Renal cortical epithelial cell (primary cell): ENCODE measurements around the gene C9orf72. TPM values are rescaled to one million over a fixed set of nuclear protein-coding genes. Genes with fewer than 3 reads are reported as not detected.
A peak's percentile ranks its signal among the peaks of the same experiment; 100 is the strongest.

Source experiments
- DNase-seq: peaks from one replicate; pipeline ENCODE4 v3.0.0-alpha.2; 2011; ENCODE audit warnings: low read depth
- total RNA-seq: library from RNA; depleted of rRNA; stranded (reverse); fragments of >200 nt; gene quantifications from 2 replicates; pipeline ENCODE4 v1.2.3, GENCODE V29; 2014

C9orf72 gene
- total RNA-seq, 1 donor from 2014 or later = 7.4 TPM

DNA sequence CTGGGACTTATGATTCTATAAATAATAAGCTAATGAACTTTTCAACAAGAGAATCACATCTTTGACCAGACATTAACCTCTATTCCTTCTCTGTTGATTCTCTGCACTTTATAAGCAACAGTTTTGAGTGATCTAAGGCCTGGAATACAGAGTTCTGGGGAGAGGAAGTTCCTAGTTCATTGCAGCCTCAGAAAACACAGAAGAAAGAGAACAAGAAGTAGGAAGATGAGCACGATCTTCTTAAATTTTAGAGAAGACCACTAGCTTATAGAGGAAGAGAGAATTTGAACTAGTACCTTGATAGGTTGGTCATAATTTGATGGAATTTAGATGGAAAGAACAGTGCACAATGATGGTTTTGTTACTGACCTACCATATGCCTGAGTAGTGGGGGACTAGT, 8.5 kb upstream of the C9orf72 start:
- no peak for DNase-seq

DNA sequence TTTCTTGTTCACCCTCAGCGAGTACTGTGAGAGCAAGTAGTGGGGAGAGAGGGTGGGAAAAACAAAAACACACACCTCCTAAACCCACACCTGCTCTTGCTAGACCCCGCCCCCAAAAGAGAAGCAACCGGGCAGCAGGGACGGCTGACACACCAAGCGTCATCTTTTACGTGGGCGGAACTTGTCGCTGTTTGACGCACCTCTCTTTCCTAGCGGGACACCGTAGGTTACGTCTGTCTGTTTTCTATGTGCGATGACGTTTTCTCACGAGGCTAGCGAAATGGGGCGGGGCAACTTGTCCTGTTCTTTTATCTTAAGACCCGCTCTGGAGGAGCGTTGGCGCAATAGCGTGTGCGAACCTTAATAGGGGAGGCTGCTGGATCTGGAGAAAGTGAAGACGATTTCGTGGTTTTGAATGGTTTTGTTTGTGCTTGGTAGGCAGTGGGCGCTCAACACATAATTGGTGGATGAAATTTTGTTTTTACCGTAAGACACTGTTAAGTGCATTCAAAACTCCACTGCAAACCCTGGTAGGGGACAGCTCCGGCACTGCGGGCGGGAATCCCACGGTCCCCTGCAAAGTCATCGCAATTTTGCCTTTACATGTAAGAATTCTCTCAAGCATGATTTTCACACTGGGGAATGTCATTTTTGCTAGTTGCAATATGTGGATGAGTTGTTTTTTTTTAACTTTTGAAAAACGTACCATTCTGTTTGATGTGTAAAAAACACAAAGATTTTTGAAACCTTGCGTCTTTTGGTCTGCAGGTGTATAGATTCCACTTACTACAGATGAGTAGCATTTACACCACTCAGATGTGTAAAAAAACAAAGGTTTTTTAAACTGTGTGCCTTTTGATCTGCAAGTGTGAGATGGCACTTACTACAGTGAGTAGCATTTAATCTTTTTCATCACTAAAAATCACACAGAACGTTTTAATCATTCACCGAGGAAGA, 631 bp upstream of the C9orf72 start:
- peak; percentile 100 for DNase-seq

DNA sequence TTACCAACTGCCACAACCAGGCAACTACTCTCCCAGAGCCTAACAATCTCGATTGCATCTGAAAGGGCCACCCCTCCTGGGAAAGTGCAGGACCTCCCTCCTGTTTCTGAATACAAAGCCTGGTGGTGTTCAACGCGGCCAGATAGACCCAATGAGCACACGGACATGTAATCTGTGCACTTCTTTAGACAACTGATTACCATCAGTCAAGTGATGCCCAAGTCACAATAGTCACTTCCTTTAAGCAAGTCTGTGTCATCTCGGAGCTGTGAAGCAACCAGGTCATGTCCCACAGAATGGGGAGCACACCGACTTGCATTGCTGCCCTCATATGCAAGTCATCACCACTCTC, 739 bp downstream of the C9orf72 start:
- DNase-seq = peak; percentile 61

DNA sequence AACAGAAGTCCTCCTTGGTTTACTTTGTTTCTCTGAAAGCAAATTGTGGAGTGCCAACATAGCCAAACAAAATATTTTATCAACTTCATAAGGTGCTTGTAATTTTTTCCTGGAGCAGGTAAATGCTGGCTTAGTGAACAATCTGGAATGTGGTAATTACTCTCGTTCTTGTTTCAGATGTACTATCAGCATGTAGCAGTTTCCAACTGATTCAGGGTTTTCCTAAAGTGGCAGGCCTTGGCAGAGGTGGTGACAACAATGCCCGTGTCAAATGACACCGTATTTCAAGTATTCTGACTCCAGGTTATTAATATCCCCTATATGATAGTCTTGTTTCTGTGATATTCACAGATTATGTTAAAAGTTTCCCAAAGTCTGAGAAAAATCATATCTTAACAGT, 1.2 kb downstream of the C9orf72 start:
- peak; percentile 24 for DNase-seq

DNA sequence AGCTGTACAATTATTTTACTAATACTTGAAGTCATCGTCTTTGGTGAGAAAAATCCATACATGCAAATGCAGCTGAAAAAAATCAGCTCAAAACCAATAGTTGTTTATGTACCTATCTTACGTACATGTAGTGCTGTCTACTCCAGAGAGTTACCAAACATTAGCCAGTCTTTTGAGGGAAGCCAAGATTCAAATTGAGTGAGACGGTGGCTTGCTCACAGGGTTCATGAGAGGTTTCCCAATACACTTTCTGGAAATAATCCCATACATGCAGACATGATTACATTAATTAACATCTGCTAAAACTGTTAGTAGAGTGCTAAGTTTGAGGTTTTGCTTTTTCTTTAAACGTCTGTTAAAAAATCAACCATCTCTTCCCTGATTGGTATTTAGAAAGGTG, 2.3 kb downstream of the C9orf72 start:
- no peak for DNase-seq

DNA sequence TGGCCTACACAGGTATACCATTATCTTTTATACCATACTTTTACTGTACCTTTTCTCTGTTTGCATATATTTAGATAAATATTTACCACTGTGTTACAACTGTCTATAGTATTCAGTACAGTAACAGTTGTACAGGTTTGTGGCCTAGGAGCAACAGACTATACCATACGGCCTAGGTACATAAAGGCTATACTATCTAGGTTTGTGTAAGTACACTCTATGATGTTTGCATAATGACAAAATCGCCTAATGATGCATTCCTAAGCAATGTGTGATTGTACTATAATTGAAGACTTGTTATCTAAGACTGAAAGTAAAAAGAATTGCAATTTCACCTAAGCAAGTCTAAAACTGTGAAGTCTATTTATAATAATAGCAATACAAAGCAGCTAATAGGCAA, 3.9 kb downstream of the C9orf72 start:
- DNase-seq = peak; percentile 14

DNA sequence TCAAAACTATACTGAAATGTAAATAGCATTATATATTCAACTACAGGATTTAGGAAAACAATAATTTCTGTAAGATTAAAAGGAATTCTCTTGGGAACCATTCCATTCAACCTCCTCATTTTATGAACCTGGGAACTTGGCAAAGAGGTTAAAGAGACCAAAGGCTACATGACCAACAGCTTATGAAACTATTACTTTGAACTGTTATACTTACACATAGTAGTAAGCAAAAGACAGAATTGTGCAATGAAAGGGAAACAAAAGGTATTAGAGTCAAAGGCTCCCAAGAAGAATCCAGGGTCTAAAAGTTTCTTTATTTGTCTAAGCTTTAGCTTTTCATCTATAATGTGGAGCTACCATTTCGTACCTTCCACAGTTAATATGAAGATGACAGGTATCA, 7.2 kb downstream of the C9orf72 start:
- peak; percentile 13 for DNase-seq

DNA sequence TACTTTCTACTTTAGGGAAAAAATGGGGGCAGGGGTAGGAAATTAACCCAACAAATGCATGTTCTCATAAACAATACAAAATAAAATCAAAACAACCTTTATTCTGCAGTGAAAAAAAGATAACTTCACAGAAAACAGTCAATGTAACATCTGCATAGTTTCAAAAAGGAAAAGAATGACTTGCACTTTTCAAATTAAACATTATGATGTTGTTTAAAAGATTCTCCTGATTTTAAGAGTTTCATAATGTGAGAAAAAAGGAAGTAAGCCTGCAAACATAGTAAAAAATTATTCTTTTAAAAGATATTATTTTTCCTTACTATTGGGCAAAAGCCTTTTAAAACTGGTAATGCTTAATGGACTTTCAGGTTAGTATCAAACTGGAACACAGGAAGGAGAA, 7.6 kb downstream of the C9orf72 start:
- no peak for DNase-seq

DNA sequence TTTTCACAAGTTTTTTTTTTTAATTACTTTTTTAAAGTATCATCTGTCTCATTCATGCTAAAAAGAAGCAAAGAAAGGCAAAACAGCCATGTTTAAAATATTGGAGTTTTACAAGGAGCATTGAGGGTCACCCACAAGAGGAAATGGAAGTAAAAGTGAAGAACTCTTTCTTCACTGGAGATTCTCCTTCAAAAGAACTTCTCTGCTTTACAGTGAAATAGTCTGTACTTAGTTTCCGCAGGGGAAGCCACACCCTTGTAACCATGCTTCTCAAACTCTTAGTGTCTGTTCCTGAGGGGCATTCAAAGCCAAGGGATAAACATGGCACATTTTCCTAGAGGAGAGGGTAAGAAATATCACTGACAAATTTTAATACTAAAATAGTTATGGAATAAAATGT, 8.6 kb downstream of the C9orf72 start:
- no peak for DNase-seq

DNA sequence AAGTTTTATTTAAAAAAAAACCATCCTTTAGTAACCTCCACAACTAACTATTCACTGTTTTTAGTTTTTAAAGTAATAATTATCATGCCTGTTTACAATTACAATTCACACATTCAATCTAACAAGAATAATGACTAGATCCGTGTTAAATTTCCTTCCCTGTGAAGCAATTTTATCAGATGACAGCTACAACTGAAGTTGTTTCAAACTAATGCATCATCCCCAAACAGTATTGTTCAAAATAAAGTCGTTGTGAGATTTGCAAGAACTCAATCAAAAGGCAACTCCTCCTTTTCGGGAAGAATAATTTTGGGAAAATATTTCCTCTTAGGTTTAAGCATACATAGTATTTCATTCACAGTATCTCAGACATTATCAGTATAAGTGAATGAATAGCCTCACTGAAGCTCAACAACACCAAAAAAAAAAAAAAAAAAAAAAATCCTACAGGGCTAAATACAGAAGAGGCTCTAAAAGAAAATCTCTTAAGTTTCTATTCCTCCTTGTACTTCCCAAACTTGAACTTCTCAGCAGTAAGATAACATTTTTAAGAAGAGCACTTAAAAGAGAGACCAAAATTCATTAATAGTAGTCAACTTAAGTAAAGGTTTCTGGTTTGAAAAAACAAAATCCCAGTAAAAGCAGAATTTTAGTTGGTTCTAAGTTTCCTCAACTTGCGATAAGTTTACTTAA, 9.4 kb downstream of the C9orf72 start:
- DNase-seq = no peak

DNA sequence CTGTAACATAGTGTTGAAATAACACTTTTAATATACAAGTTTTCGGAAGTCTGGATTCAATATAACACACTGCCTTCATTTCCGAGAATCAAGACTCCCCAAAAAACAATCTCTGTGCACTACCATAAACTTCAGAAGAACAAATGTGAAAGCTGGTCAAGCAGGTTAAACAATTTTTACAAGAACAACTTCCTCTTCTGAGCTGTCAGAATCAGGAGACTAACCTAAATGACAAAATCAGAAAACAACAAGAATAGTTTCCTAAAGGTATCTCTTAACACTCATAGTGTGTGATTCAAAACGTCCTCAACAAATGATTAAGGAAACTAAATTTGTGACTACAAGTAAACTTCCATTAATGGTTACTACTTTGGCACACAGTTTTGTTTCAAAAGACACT, 11.6 kb downstream of the C9orf72 start:
- no peak for DNase-seq

DNA sequence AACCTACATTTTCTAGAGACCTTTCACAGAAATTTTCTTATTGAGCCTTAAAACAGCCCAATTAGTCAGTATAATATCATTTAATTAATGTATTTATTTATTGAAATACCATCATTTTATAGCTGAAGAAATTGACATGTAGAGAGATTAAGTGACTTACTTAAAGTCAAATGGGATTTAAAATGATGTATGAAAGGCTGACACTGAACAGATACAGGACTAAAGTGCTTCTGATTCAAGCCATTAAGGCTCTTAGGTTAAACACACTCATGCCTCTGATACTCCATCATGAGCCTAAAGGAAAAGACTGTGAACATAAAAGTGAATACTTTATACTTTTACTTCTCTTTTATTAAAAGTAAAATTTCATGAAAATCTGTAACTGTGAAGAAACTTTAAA, 12.8 kb downstream of the C9orf72 start:
- no peak for DNase-seq

DNA sequence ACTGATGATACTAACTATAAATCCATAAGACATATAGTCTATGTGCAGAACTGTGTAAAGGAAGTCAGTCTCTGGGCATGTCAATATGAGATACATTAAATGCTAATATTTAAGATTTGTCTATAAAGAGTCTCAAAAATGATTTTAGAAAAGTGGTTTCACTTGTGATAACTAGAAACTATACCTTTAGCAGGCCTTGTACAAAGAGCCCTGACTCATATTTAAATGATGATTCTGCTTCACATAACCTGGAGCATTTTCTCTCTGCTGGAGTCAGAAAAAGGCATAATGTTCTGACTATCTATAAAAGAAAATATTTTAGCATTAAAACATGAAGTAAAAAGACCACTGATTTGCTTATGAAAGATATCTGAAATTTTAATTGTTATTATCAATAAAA, 15.0 kb downstream of the C9orf72 start:
- no peak for DNase-seq

DNA sequence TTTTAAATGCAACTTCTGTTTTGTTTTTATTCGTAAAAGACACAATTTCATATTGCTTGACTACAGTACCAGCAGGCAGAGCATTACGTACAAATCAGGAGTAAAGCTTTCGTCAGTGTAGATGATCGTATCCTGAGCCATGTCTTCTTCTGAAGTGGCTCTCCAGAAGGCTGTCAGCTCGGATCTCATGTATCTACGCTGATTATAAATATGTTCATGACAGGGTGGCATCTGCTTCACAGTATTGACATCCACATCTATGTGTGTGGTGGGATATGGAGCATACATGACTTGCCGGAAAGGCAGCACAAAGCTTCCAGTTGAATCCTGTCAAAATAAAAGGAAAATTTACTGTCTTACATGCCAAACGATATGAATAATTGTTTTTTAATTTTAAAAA, 16.8 kb downstream of the C9orf72 start:
- no peak for DNase-seq

DNA sequence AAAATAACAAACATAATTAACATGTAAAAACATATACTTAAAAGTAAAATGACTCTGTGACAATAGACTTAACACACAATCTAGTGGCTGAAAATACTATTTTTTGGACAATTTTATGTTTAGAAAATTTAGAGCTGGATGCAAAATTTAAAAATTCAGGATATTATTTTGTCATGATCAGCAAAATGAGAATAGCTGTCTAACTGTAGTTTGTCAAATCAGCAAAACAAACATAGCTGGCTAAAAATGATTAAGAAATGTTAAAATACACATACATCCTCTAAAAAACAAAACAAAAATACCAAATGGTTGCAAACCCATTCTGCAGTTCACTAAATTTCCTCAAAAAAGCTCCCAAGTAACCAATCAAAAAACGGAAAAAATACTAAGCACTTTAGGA, 18.6 kb downstream of the C9orf72 start:
- DNase-seq = no peak

DNA sequence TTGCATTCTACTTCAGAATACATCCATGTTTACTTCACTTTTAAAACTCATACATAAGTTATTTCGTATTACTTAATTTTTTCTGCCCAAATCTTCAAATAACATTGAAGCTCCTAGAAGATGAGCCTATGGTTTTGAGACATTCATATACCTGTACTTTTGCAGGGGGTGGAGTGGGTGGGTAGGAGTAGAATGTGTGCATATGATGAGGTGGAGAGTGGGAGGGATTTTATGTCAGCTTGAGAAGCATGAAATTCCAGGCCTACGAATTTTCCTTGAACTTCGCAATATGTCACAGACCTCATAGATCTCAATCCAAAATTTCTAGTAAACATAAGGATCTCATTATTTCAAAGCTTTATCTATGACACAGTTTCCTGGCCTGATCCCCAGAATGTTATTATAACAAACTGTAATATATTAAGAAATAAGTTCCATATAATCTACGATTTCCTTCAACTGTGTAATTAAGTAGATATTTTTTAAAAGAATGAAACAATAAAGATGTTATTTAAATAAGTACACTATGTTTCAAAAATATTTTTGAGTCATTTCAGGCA, 24.0 kb downstream of the C9orf72 start:
- no peak for DNase-seq

DNA sequence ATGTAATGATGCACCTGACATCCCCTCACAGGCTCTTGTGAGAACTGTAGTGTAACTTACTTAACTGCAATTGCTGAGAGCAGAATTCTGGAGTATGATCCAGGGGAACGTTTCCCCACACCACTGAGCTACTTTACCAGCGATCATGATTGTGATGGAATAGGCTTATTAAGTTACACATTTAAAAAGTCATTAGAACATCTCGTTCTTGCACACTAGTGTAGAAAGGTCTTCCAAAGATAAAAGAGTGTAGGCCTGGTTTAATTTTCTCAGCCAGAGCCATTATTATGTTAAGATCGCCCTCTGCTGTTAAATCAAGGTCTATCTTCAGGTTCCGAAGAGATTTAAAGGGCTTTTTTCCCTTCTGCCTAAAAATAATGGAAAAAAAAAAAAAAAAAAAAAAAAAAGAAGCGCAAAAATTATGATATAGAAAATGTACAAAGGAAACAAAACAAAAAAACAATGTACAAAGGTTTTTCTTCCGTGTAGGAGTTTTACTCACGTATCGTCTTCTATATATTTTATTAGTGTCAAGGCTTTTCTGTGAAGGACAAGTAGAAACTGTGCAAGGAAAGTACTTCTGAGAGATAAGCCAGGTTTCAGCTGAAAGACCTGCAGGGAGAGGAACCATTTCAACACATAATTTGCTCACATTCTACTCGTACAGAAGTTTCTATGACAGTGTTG, 25.1 kb downstream of the C9orf72 start:
- peak; percentile 57 for DNase-seq

DNA sequence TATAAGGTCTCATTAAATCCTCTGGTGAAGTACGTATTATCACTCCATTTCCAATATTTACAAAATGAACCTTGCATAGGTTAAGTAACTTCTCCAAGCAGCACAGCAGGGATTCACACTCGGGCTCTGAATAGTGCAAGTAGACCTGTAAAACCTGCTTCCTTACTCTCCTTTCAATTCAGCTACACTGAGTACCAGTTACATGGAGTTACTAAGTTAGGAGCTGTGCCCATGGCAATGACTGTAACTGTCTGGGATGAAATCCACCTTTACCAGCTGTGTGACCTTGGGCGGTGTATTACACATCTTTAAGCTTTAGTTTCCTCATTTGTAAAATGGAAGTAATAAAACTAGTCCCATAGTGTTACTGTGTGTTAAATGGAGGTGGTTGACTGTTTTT, 27.8 kb downstream of the C9orf72 start:
- no peak for DNase-seq

DNA sequence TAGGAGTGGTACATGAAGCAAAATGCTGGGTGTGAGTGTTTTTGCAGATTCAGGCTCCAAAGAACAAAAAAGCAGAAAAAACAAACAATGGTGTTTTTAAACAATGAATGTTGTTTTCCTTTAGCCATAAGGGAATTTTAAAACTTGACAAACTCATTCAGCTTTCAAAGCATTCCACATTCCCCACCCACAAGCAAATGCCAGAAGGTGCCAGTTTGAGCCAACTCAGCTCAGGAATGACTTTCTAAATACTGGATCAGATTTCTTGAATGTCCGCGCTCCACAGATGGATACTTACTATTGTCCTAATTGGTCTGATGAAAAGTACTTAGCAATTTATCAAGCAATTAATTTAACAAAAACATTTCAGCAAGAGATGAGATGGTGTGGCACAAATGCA, 30.8 kb downstream of the C9orf72 start:
- DNase-seq = peak; percentile 82

DNA sequence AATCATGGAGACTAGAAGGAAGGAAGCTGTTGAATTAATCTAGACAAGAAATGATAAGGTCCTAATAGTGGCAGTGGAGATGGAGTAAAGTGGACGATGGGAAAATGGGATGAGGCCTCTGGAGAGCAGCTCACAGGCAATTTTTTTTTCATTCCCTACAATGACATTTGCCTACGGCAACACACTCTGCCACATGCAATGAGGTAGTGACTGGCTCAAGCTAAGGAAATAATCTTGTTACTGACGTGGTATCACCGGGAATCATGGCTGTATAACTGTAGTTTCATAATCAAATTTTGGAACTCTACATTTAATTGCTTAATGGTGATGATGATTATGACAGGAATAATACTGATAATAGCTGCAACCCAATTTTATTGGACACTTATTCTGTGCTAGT, 31.5 kb downstream of the C9orf72 start:
- DNase-seq = no peak

DNA sequence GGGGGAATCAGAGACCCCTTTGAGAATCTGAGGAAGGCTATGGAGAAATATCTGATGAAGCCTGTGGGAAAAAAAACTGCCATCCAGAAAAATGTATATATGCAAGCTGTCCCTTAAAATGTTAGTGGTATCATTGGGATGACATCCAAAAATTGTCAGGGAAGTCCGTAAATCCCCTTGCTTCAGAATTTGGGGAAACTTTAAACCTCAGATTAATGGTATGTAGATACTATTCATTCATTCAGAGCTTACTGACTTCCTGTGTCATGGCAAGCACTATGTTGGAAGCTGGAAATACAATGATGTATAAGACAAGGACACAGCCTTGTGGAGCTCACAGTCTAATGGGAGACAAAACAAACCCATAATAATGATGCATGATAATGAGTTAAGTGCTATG, 32.8 kb downstream of the C9orf72 start:
- no peak for DNase-seq
